ENCODE measurements around the gene GLYR1.

The GLYR1 gene

DNA sequence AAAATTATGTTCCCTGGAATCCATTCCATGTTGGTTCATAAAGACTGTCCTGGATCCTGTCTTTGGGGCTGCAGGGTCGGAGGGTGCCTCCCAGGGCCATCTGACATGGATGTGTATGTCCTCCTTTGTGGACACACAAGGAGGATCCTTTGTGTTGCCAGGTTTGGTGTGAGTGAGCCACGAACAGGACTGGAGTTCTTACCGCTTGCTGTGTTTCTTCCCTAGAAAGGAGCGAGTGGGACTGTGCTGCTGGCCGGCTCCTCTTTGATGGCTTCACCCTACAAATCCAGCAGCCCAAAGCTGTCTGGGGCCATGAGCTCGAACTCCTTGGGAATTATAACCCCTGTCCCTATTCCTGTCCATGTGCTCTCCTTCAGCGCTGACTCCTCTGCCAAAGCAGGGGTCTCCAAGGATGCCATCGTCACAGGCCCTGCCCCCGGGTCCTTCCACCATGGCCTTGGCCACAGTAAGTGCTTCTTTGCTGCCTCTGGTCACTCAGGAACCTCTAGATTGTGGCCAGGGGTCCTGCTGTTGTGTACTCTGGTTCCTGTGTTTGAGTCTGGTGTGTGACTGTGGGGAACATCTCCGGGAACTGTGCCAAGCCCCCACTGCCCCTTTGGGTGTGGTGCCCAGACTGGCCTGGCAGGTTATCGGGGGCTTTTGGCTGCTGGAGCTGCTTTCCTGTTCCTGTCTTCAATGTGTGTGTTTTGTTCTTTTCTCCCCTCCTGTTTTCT is 29.7 kb upstream of the GLYR1 start:
- Histone ChIP-seq H4K91ac (ENCODE audit: low read depth, low read length) (no peak overlapping the region), H3K4me1 (ENCODE audit: control insufficient read depth in 1 of 2, insufficient read depth in 2 of 2, low read length in 2 of 2) (no peaks in the 10 kb centered on the region), H3K79me2 (ENCODE audit: control insufficient read depth, insufficient read depth, low read length, poor library complexity) (no peaks in the 10 kb centered on the region), H3K4ac (ENCODE audit: low read depth, low read length) (no peak overlapping the region), H3K27me3 (ENCODE audit: insufficient read depth, low read length) (no peaks in the 10 kb centered on the region), H2AFZ (ENCODE audit: insufficient read depth, low read length, poor library complexity) (no peak overlapping the region), H3K4me2 (ENCODE audit: low read length) (no peak overlapping the region), H4K8ac (ENCODE audit: low read depth, low read length) (no peak overlapping the region), H3K4me3 (ENCODE audit: low read depth, low read length) (no peak overlapping the region), H3K23ac (ENCODE audit: low read length) (no peak overlapping the region), H3K79me1 (ENCODE audit: low read length) (no peaks in the 10 kb centered on the region), H3K14ac (ENCODE audit: low read length) (no peak overlapping the region), H3K27ac (ENCODE audit: low read depth, low read length) (no peak overlapping the region), H2BK120ac (ENCODE audit: insufficient read depth, low read length, poor library complexity) (no peak overlapping the region), H2BK5ac (ENCODE audit: low read depth, low read length, poor library complexity) (no peak overlapping the region), H4K12ac (ENCODE audit: low read depth, low read length) (no peak overlapping the region), H3K9ac (ENCODE audit: low read length) (no peak overlapping the region), H2AK5ac (ENCODE audit: low read length) (no peak overlapping the region), H3K18ac (ENCODE audit: low read length) (no peak overlapping the region), H2BK12ac (ENCODE audit: low read length) (no peak overlapping the region), H3K36me3 (ENCODE audit: control insufficient read depth in 1 of 2, insufficient read depth in 2 of 2, low read length in 2 of 2) (peaks cover 68 to 86% of the 10 kb centered on the region in 2 experiments), H3K9me3 (ENCODE audit: insufficient read depth, low read depth, low read length) (no peaks in the 10 kb centered on the region)
- no peak for DNase-seq
- WGBS (ENCODE audit: extremely low coverage, insufficient coverage, insufficient read length): no CpG with 5 or more reads among the region's 11 CpGs

DNA sequence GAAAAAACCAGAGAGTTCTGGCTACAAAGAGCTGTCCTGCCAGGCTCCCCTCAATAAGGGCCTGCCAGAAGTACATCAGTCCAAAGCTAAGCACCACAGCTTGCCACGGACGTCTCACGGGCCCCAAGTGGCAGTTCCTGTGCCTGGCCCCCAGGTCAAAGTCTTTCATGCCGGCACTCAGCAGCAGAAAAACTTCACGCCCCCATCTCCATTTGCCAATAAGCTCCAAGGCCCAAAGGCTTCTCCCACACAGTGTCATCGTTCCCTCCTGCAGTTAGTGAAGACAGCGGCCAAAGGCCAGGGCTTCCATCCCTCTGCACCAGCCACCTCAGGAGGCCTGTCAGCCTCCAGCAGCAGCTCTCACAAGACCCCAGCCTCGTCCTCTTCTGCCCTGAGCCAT is 27.6 kb upstream of the GLYR1 start:
- H2BK120ac ChIP-seq (ENCODE audit: insufficient read depth, low read length, poor library complexity): no peak overlapping the region
- no peaks in the 10 kb centered on the region for H3K4me1 ChIP-seq (ENCODE audit: control insufficient read depth in 1 of 2, insufficient read depth in 2 of 2, low read length in 2 of 2)
- H3K9me3 ChIP-seq (ENCODE audit: insufficient read depth, low read depth, low read length): no peaks in the 10 kb centered on the region
- no peak overlapping the region for H3K4me3 ChIP-seq (ENCODE audit: low read depth, low read length)
- H3K9ac ChIP-seq (ENCODE audit: low read length): peak overlapping the region; percentile 5
- no peak overlapping the region for H3K27ac ChIP-seq (ENCODE audit: low read depth, low read length)
- H3K23ac ChIP-seq (ENCODE audit: low read length): no peak overlapping the region
- H2AFZ ChIP-seq (ENCODE audit: insufficient read depth, low read length, poor library complexity): no peak overlapping the region
- H2AK5ac ChIP-seq (ENCODE audit: low read length): no peak overlapping the region
- WGBS (ENCODE audit: extremely low coverage, insufficient coverage, insufficient read length): no CpG with 5 or more reads among the region's 8 CpGs
- H4K12ac ChIP-seq (ENCODE audit: low read depth, low read length): no peak overlapping the region
- no peaks in the 10 kb centered on the region for H3K27me3 ChIP-seq (ENCODE audit: insufficient read depth, low read length)
- DNase-seq: no peak
- H3K79me1 ChIP-seq (ENCODE audit: low read length): no peaks in the 10 kb centered on the region
- no peak overlapping the region for H2BK12ac ChIP-seq (ENCODE audit: low read length)
- no peak overlapping the region for H3K14ac ChIP-seq (ENCODE audit: low read length)
- no peak overlapping the region for H4K91ac ChIP-seq (ENCODE audit: low read depth, low read length)
- H4K8ac ChIP-seq (ENCODE audit: low read depth, low read length): no peak overlapping the region
- no peak overlapping the region for H3K4me2 ChIP-seq (ENCODE audit: low read length)
- no peak overlapping the region for H3K4ac ChIP-seq (ENCODE audit: low read depth, low read length)
- no peak overlapping the region for H3K18ac ChIP-seq (ENCODE audit: low read length)
- no peaks in the 10 kb centered on the region for H3K79me2 ChIP-seq (ENCODE audit: control insufficient read depth, insufficient read depth, low read length, poor library complexity)
- H3K36me3 ChIP-seq (ENCODE audit: control insufficient read depth in 1 of 2, insufficient read depth in 2 of 2, low read length in 2 of 2): peaks cover 67 to 82% of the 10 kb centered on the region in 2 experiments
- H2BK5ac ChIP-seq (ENCODE audit: low read depth, low read length, poor library complexity): no peak overlapping the region

DNA sequence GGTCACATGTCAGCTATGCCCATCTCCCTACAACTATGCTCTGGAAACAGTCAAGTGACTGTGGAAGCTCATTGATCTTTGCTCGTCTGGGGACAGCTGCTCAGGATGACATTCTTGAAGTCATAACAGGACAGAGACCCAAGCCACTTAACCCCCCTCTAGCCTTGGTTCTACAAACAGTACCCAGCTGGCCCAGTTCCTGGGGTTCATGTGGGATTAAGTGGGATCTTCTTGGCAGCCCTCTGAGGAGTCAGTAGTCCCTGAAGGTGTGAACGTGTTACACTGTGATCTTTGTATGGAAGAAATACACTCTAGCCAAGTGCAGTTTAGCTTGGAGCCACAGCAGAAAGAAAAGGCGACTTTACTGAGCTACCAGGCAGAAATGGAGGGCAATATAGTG is 26.0 kb upstream of the GLYR1 start:
- Histone ChIP-seq H2BK120ac (ENCODE audit: insufficient read depth, low read length, poor library complexity) (no peak overlapping the region), H3K4me3 (ENCODE audit: low read depth, low read length) (no peak overlapping the region), H3K4me1 (ENCODE audit: control insufficient read depth in 1 of 2, insufficient read depth in 2 of 2, low read length in 2 of 2) (no peaks in the 10 kb centered on the region), H3K23ac (ENCODE audit: low read length) (no peak overlapping the region), H2AK5ac (ENCODE audit: low read length) (no peak overlapping the region), H4K8ac (ENCODE audit: low read depth, low read length) (no peak overlapping the region), H4K12ac (ENCODE audit: low read depth, low read length) (no peak overlapping the region), H2BK12ac (ENCODE audit: low read length) (no peak overlapping the region), H3K79me2 (ENCODE audit: control insufficient read depth, insufficient read depth, low read length, poor library complexity) (no peaks in the 10 kb centered on the region), H2AFZ (ENCODE audit: insufficient read depth, low read length, poor library complexity) (no peak overlapping the region), H3K9ac (ENCODE audit: low read length) (no peak overlapping the region), H3K79me1 (ENCODE audit: low read length) (no peaks in the 10 kb centered on the region), H3K27ac (ENCODE audit: low read depth, low read length) (no peak overlapping the region), H3K4me2 (ENCODE audit: low read length) (no peak overlapping the region), H3K36me3 (ENCODE audit: control insufficient read depth in 1 of 2, insufficient read depth in 2 of 2, low read length in 2 of 2) (peaks cover 66 to 80% of the 10 kb centered on the region in 2 experiments), H3K9me3 (ENCODE audit: insufficient read depth, low read depth, low read length) (no peaks in the 10 kb centered on the region), H3K27me3 (ENCODE audit: insufficient read depth, low read length) (no peaks in the 10 kb centered on the region), H3K14ac (ENCODE audit: low read length) (no peak overlapping the region), H2BK5ac (ENCODE audit: low read depth, low read length, poor library complexity) (no peak overlapping the region), H4K91ac (ENCODE audit: low read depth, low read length) (no peak overlapping the region), H3K18ac (ENCODE audit: low read length) (no peak overlapping the region), H3K4ac (ENCODE audit: low read depth, low read length) (no peak overlapping the region)
- WGBS (ENCODE audit: extremely low coverage, insufficient coverage, insufficient read length): no CpG with 5 or more reads among the region's 3 CpGs
- DNase-seq: no peak

DNA sequence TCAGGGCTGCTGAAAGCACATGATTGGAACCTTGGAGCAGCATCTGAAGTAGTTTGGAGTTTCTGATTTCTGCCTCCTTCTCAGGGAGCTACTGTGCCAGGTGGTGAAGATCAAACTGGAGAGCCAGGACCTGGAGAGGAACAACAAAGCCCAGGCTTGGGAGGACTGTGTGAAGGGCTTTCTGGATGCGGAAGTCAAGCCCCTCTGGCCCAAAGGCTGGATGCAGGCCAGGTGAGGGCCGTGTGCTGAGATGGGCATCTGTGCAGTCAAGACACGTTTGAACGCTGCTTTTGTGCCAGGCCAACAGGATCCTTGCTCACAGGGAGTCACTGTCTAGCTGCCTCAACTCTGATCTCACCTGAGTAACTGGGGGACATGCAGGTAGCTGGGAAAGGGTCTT is 24.0 kb upstream of the GLYR1 start:
- Histone ChIP-seq H2BK120ac (ENCODE audit: insufficient read depth, low read length, poor library complexity) (no peak overlapping the region), H3K4me1 (ENCODE audit: control insufficient read depth in 1 of 2, insufficient read depth in 2 of 2, low read length in 2 of 2) (no peaks in the 10 kb centered on the region), H3K36me3 (ENCODE audit: control insufficient read depth in 1 of 2, insufficient read depth in 2 of 2, low read length in 2 of 2) (peaks cover 52 to 64% of the 10 kb centered on the region in 2 experiments), H3K27ac (ENCODE audit: low read depth, low read length) (no peak overlapping the region), H3K4me3 (ENCODE audit: low read depth, low read length) (no peak overlapping the region), H3K18ac (ENCODE audit: low read length) (no peak overlapping the region), H2BK5ac (ENCODE audit: low read depth, low read length, poor library complexity) (no peak overlapping the region), H3K79me1 (ENCODE audit: low read length) (no peaks in the 10 kb centered on the region), H3K9me3 (ENCODE audit: insufficient read depth, low read depth, low read length) (no peaks in the 10 kb centered on the region), H3K14ac (ENCODE audit: low read length) (no peak overlapping the region), H4K12ac (ENCODE audit: low read depth, low read length) (no peak overlapping the region), H4K91ac (ENCODE audit: low read depth, low read length) (no peak overlapping the region), H2AFZ (ENCODE audit: insufficient read depth, low read length, poor library complexity) (no peak overlapping the region), H2AK5ac (ENCODE audit: low read length) (no peak overlapping the region), H3K9ac (ENCODE audit: low read length) (no peak overlapping the region), H3K4ac (ENCODE audit: low read depth, low read length) (no peak overlapping the region), H3K4me2 (ENCODE audit: low read length) (no peak overlapping the region), H3K27me3 (ENCODE audit: insufficient read depth, low read length) (no peaks in the 10 kb centered on the region), H3K23ac (ENCODE audit: low read length) (no peak overlapping the region), H4K8ac (ENCODE audit: low read depth, low read length) (no peak overlapping the region), H2BK12ac (ENCODE audit: low read length) (no peak overlapping the region), H3K79me2 (ENCODE audit: control insufficient read depth, insufficient read depth, low read length, poor library complexity) (no peaks in the 10 kb centered on the region)
- no peak for DNase-seq
- no CpG with 5 or more reads among the region's 4 CpGs for WGBS (ENCODE audit: extremely low coverage, insufficient coverage, insufficient read length)

Measured in trophoblast cell (in vitro differentiated cells and primary cell).